BE2C (cell line): ENCODE measurements around the gene WBP1.
A peak's percentile ranks its signal among the peaks of the same experiment; 100 is the strongest.

Experiments used
- DNase-seq: peaks from one replicate; pipeline ENCODE4 v3.0.0-alpha.2; 2020
- H3K27me3 ChIP-seq: fragments of 250-450 bp; sonication (Bioruptor Pico); 2 replicates; pipeline ENCODE4 v1.5.1; 2020; ENCODE audit warnings: mild to moderate bottlenecking
- H3K36me3 ChIP-seq: fragments of 250-450 bp; sonication (Bioruptor Pico); 2 replicates; pipeline ENCODE4 v1.5.1; 2020; ENCODE audit warnings: mild to moderate bottlenecking
- H3K4me1 ChIP-seq: fragments of 250-450 bp; sonication (Bioruptor Pico); 2 replicates; pipeline ENCODE4 v1.5.1; 2020
- H3K4me3 ChIP-seq: 2 replicates; pipeline ENCODE4 v1.5.1; 2011; ENCODE audit warnings: low read depth, low read length
- H3K9me3 ChIP-seq: fragments of 250-450 bp; sonication (Bioruptor Pico); 2 replicates; pipeline ENCODE4 v1.5.1; 2020
- TF ChIP-seq, protein P1 (sequence below): IDR thresholded peaks from 2 replicates; pipeline ENCODE4 v1.5.1; 2012; ENCODE audit warnings: mild to moderate bottlenecking, low read depth, low read length

The WBP1 gene

DNA sequence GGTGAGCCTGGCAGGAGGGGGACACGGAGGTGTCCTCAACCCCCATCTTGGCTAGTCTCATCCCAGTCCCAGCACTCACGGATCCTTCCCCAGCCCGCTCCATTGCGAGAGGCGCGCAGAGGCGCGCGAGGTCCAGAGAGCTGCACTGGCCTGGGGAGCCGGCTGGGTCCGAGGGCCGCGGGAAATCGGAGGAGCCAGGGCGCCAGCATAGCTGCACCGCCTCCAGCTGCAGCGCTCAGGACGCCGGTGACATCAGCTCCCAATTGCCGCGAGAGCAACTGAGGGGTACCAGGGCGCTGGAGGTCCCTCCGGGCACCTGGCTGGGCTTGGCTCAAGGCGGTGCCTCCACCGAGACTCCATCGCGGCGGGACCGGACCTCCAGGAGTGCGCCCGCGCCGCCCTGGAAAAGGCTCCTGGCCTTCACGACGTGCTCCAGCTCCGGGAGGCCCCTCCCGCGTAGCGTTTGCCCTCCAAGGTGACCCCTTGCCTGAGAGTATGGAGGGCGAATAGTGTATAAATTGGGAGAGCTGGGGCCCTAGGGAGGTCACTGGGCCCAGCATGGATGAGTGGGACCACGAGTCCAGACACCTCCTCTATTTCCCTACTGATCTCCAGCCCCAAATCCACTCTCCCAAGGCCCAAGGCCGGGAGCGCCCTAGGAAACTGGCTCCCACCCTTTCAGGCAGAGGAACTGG lies 22.0 kb upstream of the WBP1 start:
- peaks cover 3% of the 10 kb centered on the region; the same call in 1 of the 2 replicates for H3K4me1 ChIP-seq
- H3K9me3 ChIP-seq = no peaks in the 10 kb centered on the region
- no peak overlapping the region for H3K4me3 ChIP-seq
- no peak for DNase-seq
- TF ChIP-seq, protein P1, sequence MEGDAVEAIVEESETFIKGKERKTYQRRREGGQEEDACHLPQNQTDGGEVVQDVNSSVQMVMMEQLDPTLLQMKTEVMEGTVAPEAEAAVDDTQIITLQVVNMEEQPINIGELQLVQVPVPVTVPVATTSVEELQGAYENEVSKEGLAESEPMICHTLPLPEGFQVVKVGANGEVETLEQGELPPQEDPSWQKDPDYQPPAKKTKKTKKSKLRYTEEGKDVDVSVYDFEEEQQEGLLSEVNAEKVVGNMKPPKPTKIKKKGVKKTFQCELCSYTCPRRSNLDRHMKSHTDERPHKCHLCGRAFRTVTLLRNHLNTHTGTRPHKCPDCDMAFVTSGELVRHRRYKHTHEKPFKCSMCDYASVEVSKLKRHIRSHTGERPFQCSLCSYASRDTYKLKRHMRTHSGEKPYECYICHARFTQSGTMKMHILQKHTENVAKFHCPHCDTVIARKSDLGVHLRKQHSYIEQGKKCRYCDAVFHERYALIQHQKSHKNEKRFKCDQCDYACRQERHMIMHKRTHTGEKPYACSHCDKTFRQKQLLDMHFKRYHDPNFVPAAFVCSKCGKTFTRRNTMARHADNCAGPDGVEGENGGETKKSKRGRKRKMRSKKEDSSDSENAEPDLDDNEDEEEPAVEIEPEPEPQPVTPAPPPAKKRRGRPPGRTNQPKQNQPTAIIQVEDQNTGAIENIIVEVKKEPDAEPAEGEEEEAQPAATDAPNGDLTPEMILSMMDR = no peak
- no peaks in the 10 kb centered on the region for H3K36me3 ChIP-seq
- no peaks in the 10 kb centered on the region for H3K27me3 ChIP-seq

DNA sequence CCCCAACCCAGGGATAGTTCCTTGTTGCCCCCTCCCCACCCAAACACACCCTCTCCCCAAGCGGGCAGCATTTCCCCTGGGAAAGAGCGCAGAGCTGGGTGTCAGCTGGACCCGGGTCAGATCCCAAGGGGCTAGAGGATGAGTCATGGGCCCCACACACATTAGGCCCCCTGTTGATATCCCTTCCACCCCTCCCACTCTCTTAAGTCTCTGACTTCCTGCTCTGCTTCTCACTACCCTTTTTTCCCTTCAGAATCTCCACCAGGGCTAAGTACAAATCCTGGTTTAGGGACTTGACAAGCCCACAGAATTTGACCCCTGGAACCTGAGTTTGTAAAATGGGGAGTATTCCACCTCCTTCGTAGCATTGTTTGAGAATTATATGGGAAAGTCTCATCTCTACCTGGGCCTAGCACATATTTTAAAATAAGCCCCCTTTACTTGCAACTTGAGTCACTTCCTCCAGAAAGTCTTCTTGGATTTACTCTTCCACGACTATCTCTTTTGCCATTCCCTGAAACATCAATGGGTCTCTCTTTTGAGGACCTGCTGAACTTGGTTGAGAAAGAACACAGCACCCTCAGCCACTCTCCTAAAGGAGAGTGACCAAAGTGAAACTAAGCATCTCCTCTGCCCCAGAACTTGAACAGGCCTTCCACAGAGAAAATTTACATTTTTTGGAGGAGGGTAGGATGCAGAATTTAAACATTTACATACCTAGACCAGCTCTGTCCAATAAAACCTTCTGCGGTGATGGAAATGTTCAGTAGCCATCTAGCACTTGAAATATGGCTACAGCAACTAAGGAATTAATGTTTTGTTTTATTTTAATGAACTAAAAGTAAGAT lies 21.2 kb upstream of the WBP1 start:
- no peaks in the 10 kb centered on the region for H3K9me3 ChIP-seq
- no peaks in the 10 kb centered on the region for H3K36me3 ChIP-seq
- H3K4me1 ChIP-seq = peaks cover 3% of the 10 kb centered on the region; the same call in 1 of the 2 replicates
- H3K27me3 ChIP-seq = no peaks in the 10 kb centered on the region
- H3K4me3 ChIP-seq = no peak overlapping the region
- TF ChIP-seq, protein P1 = no peak
- DNase-seq = no peak

DNA sequence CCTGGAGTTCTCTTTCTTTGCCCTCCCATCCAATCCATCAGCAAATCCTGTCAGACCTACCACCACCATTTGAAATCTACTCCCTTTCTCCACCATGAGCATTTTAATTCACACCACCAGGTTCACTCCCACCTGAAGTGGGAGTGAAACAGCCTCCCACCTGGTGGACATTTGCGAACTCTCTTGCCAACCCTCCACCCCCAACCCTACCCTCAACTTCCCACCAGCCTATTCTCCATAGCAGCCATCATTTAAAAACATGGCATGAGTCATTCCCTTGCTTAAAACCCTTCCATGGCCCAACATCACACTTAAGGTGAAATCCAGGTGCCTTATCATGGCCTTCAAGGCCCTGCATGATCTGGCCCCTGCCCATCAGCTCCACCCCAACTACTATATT lies 20.0 kb upstream of the WBP1 start:
- H3K27me3 ChIP-seq = no peaks in the 10 kb centered on the region
- DNase-seq = no peak
- TF ChIP-seq, protein P1 = no peak
- peaks cover 3% of the 10 kb centered on the region; the same call in 1 of the 2 replicates for H3K4me1 ChIP-seq
- no peaks in the 10 kb centered on the region for H3K36me3 ChIP-seq
- no peaks in the 10 kb centered on the region for H3K9me3 ChIP-seq
- no peak overlapping the region for H3K4me3 ChIP-seq

DNA sequence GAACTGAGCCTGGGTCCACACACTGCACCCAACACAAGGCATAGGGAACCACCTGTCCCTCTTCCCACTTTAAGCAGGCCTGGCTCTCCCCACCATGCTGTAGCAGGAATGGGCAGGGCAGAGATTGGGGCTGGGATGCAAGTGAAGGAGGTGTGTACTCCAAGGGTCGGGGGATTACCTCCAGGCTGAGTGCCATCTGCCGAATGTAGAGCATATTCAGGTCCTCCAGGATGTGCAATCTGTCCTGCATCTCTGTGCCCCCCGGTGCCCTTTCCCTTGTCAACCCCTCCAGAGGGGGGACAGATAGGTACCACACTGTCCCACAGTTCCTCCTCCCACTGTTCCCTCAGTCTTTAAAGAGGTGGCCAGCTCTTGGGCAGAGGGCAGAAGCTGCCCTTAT lies 18.9 kb upstream of the WBP1 start:
- H3K4me1 ChIP-seq = peaks cover 3% of the 10 kb centered on the region; the same call in 1 of the 2 replicates
- peak overlapping the region; percentile 69 for H3K4me3 ChIP-seq
- TF ChIP-seq, protein P1 = no peak
- no peaks in the 10 kb centered on the region for H3K36me3 ChIP-seq
- no peak for DNase-seq
- no peaks in the 10 kb centered on the region for H3K27me3 ChIP-seq
- H3K9me3 ChIP-seq = no peaks in the 10 kb centered on the region

DNA sequence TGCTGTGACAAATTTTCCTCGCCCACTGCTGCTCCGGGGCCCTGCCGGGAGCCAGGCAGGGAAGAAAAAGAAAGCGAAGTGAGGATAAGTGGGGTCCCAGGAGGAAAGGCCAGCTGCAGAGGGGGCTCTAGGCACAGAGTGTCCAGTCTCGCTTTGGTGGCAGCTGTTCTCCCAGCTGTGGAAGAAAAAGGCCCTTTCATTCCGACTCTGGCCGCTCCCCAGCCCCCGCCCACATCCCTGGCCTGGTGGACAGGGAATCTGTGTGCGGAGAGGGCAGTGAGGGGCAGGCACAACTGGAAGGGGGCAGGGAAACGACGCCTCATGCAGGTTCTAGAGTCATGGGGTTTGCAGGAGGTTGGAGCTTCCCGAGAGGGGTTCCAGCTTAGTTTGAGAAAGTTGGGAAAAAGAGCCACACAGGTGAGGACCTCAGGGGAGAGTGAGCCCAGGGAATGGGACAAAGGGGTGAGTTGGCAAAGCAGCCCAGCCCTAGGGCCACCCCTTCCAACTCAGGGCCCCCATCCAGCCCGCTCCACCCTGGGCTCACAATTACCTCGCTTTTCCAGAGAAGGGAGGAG lies 18.3 kb upstream of the WBP1 start:
- TF ChIP-seq, protein P1 = no peak
- H3K4me3 ChIP-seq = peak overlapping the region; percentile 69
- H3K36me3 ChIP-seq = no peaks in the 10 kb centered on the region
- peaks cover 3% of the 10 kb centered on the region; the same call in 1 of the 2 replicates for H3K4me1 ChIP-seq
- no peaks in the 10 kb centered on the region for H3K9me3 ChIP-seq
- DNase-seq = peak; percentile 30
- H3K27me3 ChIP-seq = no peaks in the 10 kb centered on the region
